H1 (cell line): ENCODE results near the gene RAB39A. TPM values are rescaled to one million over a fixed set of nuclear protein-coding genes. Genes with fewer than 3 reads are reported as not detected.

Experiments
- CBX5 ChIP-seq: fragments of 300-800, 300-1000 bp; sonication (generic); IDR thresholded peaks from 2 replicates; pipeline ENCODE4 v1.7.1; 2016; ENCODE audit warnings: antibody characterized with exemption, low read length, low read depth
- GTF2F1 ChIP-seq: IDR thresholded peaks from 2 replicates; pipeline ENCODE4 v1.6.1; 2012; ENCODE audit warnings: low read depth, low read length, improper control_type of control experiment, borderline replicate concordance
- JUN ChIP-seq: IDR thresholded peaks from 2 replicates; pipeline ENCODE4 v1.6.1; 2011; ENCODE audit warnings: low read depth, mild to moderate bottlenecking, improper control_type of control experiment, low read length
- SP4 ChIP-seq: IDR thresholded peaks from 2 replicates; pipeline ENCODE4 v1.6.1; 2012; ENCODE audit warnings: low read length, inconsistent platforms
- polyA plus RNA-seq, 7 experiments: library from polyadenylated mRNA; depleted of rRNA in 3 of 7; stranded (reverse) in 5 of 7; unstranded in 2 of 7; fragments of >200 nt in 5 of 7; fragments of 200-250 nt in 2 of 7; gene quantifications; 1 replicate in 5 of 7; 2 replicates in 1 of 7; 4 replicates in 1 of 7; pipeline versions ENCODE4 v1.2.1 to v1.2.3, GENCODE V29; 2011 to 2013; ENCODE audit warnings: missing spikeins in 2 of 7, mixed read lengths in 2 of 7
- total RNA-seq: library from RNA; stranded (reverse); fragmentation: NEBNext Ultra II Directional; extraction: Animal tissue kit (Norgen Biotek cat#: 25700); gene quantifications from 2 replicates; pipeline ENCODE4 v1.2.1, GENCODE V29; 2021

Gene RAB39A
- total and polyA plus RNA-seq, 2 of the 8 experiments (the other 6 are each of a cell fraction or from before 2014, with no cell fraction given) = 7.1 to 19.1 TPM

DNA sequence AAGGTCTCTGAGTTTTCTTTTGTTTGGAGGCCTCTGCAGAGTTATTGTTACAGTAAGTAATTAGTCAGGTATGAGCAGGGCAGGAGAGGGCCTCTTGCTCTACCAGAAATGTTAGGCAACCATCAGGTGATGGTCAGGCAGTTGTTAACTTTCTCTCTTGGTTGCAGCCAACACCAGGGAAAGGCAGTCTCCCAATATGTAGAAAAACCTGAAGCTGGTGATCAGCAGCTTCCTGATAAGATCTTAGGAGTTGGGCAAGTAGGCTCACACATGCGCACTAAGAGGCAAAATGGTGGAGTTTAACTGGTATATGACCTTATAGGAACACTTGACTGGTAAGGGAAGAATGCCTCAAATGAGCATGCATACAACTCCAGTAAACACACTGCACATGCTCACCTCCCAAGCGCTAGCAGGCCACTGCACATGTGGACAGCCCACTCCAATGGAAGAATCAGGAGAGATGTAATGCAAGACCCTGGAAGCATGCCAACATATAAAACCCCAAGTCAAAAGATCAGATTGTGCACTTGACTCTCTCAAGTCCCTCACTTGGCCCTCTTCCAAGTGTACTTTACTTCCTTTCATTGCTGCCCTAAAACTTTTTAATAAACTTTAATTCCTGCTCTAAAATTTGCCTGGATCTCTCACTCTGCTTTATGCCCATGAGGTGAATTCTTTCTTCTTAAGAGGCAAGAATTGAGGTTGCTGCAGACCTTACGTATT is 46.0 kb upstream of the RAB39A start (continued):
- TF ChIP-seq JUN (no peak), SP4 (no peak), CBX5 (no peak), GTF2F1 (no peak)
- TF ChIP-seq, all 59 proteins: peak for 0
